Neuronal stem cell (in vitro differentiated cells): ENCODE measurements around the gene GLRX.

Experiments
- DNase-seq: peaks from one replicate; pipeline ENCODE4 v3.0.0-alpha.2; 2013; ENCODE audit warnings: low spot score
- H2AFZ ChIP-seq: one replicate; pipeline ENCODE4 v1.6.1; 2013; ENCODE audit warnings: mild to moderate bottlenecking, low read length, inconsistent platforms
- H2AK5ac ChIP-seq: 2 replicates; pipeline ENCODE4 v1.6.1; 2013; ENCODE audit warnings: low read depth, mild to moderate bottlenecking, inconsistent platforms, low read length, moderate library complexity, mixed read lengths
- H2BK120ac ChIP-seq: 2 replicates; pipeline ENCODE4 v1.6.1; 2013; ENCODE audit warnings: low read depth, mild to moderate bottlenecking, inconsistent platforms, low read length, moderate library complexity, mixed read lengths
- H2BK12ac ChIP-seq: one replicate; pipeline ENCODE4 v1.6.1; 2013; ENCODE audit warnings: low read length, inconsistent platforms
- H2BK15ac ChIP-seq: 2 replicates; pipeline ENCODE4 v1.6.1; 2013; ENCODE audit warnings: mild to moderate bottlenecking, low read length, inconsistent platforms, mixed read lengths
- H2BK5ac ChIP-seq: one replicate; pipeline ENCODE4 v1.6.1; 2013; ENCODE audit warnings: inconsistent platforms, mild to moderate bottlenecking, low read length, moderate library complexity
- H3K14ac ChIP-seq: one replicate; pipeline ENCODE4 v1.6.1; 2013; ENCODE audit warnings: low read length, inconsistent platforms
- H3K18ac ChIP-seq: 2 replicates; pipeline ENCODE4 v1.6.1; 2013; ENCODE audit warnings: low read length, inconsistent platforms
- H3K23ac ChIP-seq: 2 replicates; pipeline ENCODE4 v1.6.1; 2013; ENCODE audit warnings: low read depth, mild to moderate bottlenecking, mixed read lengths, low read length, inconsistent platforms; ENCODE audit not compliant: poor library complexity
- H3K27ac ChIP-seq: replicated peaks from 3 replicates; pipeline ENCODE4 v1.5.1; 2013; ENCODE audit warnings: low read length, inconsistent platforms
- H3K27me3 ChIP-seq, 3 experiments: 2 replicates each; pipeline ENCODE4 v1.6.1; 2013; ENCODE audit warnings: low read length in 3 of 3, mild to moderate bottlenecking in 2 of 3, inconsistent platforms in 1 of 3, low read depth in 1 of 3, mixed read lengths in 1 of 3, moderate library complexity in 1 of 3; ENCODE audit not compliant: control insufficient read depth in 3 of 3, insufficient read depth in 3 of 3
- H3K36me3 ChIP-seq, 2 donors: replicated peaks in 1 of 2; 2 replicates each; pipeline ENCODE4 v1.6.1; 2013; ENCODE audit warnings: low read length in 2 of 2; ENCODE audit not compliant: control insufficient read depth in 2 of 2, insufficient read depth in 2 of 2
- H3K4ac ChIP-seq: 2 replicates; pipeline ENCODE4 v1.6.1; 2013; ENCODE audit warnings: inconsistent platforms, mild to moderate bottlenecking, low read length, moderate library complexity
- H3K4me1 ChIP-seq, 2 donors: 1 replicate in 1 of 2; 2 replicates in 1 of 2; pipeline ENCODE4 v1.6.1; 2013; ENCODE audit warnings: low read length in 2 of 2, low read depth in 1 of 2; ENCODE audit not compliant: control insufficient read depth in 2 of 2, insufficient read depth in 1 of 2
- H3K4me2 ChIP-seq: one replicate; pipeline ENCODE4 v1.6.1; 2013; ENCODE audit warnings: mild to moderate bottlenecking, low read length, inconsistent platforms; ENCODE audit not compliant: insufficient read depth, poor library complexity, severe bottlenecking
- H3K4me3 ChIP-seq, 2 donors: 2 replicates each; pipeline ENCODE4 v1.5.1; 2013; ENCODE audit warnings: low read length in 2 of 2, mild to moderate bottlenecking in 2 of 2, inconsistent platforms in 1 of 2, moderate library complexity in 1 of 2
- H3K79me1 ChIP-seq: one replicate; pipeline ENCODE4 v1.6.1; 2013; ENCODE audit warnings: low read depth, mild to moderate bottlenecking, inconsistent platforms, low read length, moderate library complexity
- H3K9ac ChIP-seq: one replicate; pipeline ENCODE4 v1.6.1; 2013; ENCODE audit warnings: mild to moderate bottlenecking, low read depth, low read length, inconsistent platforms; ENCODE audit not compliant: poor library complexity
- H3K9me3 ChIP-seq, 2 donors: replicated peaks in 1 of 2; 2 replicates each; pipeline versions ENCODE3 to v1.6.1; 2013; ENCODE audit warnings: low read length in 2 of 2, mild to moderate bottlenecking in 2 of 2, inconsistent platforms in 1 of 2, low read depth in 1 of 2, mixed read lengths in 1 of 2, moderate library complexity in 1 of 2; ENCODE audit not compliant: control insufficient read depth in 2 of 2, insufficient read depth in 1 of 2
- H4K8ac ChIP-seq: one replicate; pipeline ENCODE4 v1.6.1; 2013; ENCODE audit warnings: low read depth, mild to moderate bottlenecking, inconsistent platforms, low read length, moderate library complexity
- H4K91ac ChIP-seq: one replicate; pipeline ENCODE4 v1.6.1; 2013; ENCODE audit warnings: low read length, low read depth, mild to moderate bottlenecking, inconsistent platforms; ENCODE audit not compliant: poor library complexity
- WGBS, 2 donors: extraction: QIAGEN DNeasy Blood & Tissue Kit; methylation state at CpG; one replicate each; pipeline ENCODE4 v1.1.7; 2013; ENCODE audit warnings: missing lambda C conversion rate in 2 of 2, mixed read lengths in 1 of 2; ENCODE audit not compliant: insufficient read length in 2 of 2, insufficient replicate concordance in 1 of 2; ENCODE audit errors: extremely low coverage in 2 of 2; 5-methylcytosine and 5-hydroxymethylcytosine counted together

The GLRX gene

GRCh38 chr5:95841914-95842812 lies 19.6 kb upstream of the GLRX start:
- no peak for DNase-seq
- no peak overlapping the region for H2AK5ac ChIP-seq
- no peak overlapping the region for H2BK120ac ChIP-seq
- H2BK12ac ChIP-seq: no peak overlapping the region
- no peak overlapping the region for H3K18ac ChIP-seq
- H3K27me3 ChIP-seq: peaks cover 0 to 3% (median 0%) of the 10 kb centered on the region in 3 experiments
- no peak overlapping the region for H3K4ac ChIP-seq
- H4K8ac ChIP-seq: no peak overlapping the region
- no peak overlapping the region for H3K4me2 ChIP-seq
- no peak overlapping the region for H2BK15ac ChIP-seq
- no peak overlapping the region for H4K91ac ChIP-seq
- no peak overlapping the region for H3K14ac ChIP-seq
- H3K23ac ChIP-seq: no peak overlapping the region
- no peak overlapping the region for H3K4me3 ChIP-seq
- WGBS, 2 donors: no CpG with 5 or more reads among the region's 8 CpGs
- no peak overlapping the region for H3K27ac ChIP-seq
- no peaks in the 10 kb centered on the region for H3K79me1 ChIP-seq
- H2AFZ ChIP-seq: no peak overlapping the region
- H2BK5ac ChIP-seq: no peak overlapping the region
- H3K9ac ChIP-seq: no peak overlapping the region
- H3K4me1 ChIP-seq: no peaks in the 10 kb centered on the region
- H3K36me3 ChIP-seq: no peaks in the 10 kb centered on the region
- H3K9me3 ChIP-seq: no peaks in the 10 kb centered on the region

GRCh38 chr5:95840956-95841705 lies 18.6 kb upstream of the GLRX start:
- no peak overlapping the region for H3K14ac ChIP-seq
- no peak overlapping the region for H4K91ac ChIP-seq
- no CpG with 5 or more reads among the region's 1 CpG for WGBS, 2 donors
- H3K4me3 ChIP-seq: no peak overlapping the region
- H2BK12ac ChIP-seq: no peak overlapping the region
- DNase-seq: no peak
- no peaks in the 10 kb centered on the region for H3K79me1 ChIP-seq
- H2BK120ac ChIP-seq: no peak overlapping the region
- no peak overlapping the region for H2BK5ac ChIP-seq
- H3K23ac ChIP-seq: no peak overlapping the region
- H3K27ac ChIP-seq: no peak overlapping the region
- H3K27me3 ChIP-seq: peaks cover 0 to 3% (median 0%) of the 10 kb centered on the region in 3 experiments
- H3K4me2 ChIP-seq: no peak overlapping the region
- H3K4me1 ChIP-seq: no peaks in the 10 kb centered on the region
- no peak overlapping the region for H3K18ac ChIP-seq
- no peak overlapping the region for H3K4ac ChIP-seq
- no peak overlapping the region for H3K9ac ChIP-seq
- H2AFZ ChIP-seq: no peak overlapping the region
- no peak overlapping the region for H2AK5ac ChIP-seq
- H2BK15ac ChIP-seq: no peak overlapping the region
- no peak overlapping the region for H4K8ac ChIP-seq
- no peaks in the 10 kb centered on the region for H3K36me3 ChIP-seq
- H3K9me3 ChIP-seq: no peaks in the 10 kb centered on the region

DNA sequence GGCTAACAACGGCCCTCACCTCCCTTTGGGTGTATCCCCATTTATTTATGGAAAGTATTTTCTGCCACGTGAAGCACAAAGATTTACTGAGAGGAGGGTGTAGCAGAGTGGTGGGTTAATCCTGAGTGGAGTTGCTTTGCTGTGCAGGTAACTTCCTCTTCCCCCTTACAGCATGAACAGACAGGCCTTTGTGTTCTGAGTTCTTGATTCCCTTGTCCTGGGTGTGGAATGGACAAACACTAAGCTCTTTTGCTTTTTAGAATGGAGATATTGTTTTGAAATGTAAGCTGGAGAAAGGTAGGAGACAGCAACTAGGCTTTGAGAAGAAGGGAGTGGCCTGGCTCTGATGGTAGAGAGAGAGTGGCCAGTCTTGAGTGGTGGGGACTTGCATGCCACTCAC lies 17.1 kb upstream of the GLRX start:
- H3K14ac ChIP-seq: no peak overlapping the region
- no peak overlapping the region for H2AK5ac ChIP-seq
- no peak overlapping the region for H3K23ac ChIP-seq
- no peaks in the 10 kb centered on the region for H3K36me3 ChIP-seq
- H3K79me1 ChIP-seq: no peaks in the 10 kb centered on the region
- no peaks in the 10 kb centered on the region for H3K4me1 ChIP-seq
- H3K4me3 ChIP-seq: no peak overlapping the region
- no peak for DNase-seq
- WGBS, 2 donors: no CpG with 5 or more reads among the region's 2 CpGs
- no peak overlapping the region for H2BK120ac ChIP-seq
- no peak overlapping the region for H4K91ac ChIP-seq
- no peak overlapping the region for H3K27ac ChIP-seq
- no peak overlapping the region for H4K8ac ChIP-seq
- H2BK5ac ChIP-seq: no peak overlapping the region
- no peak overlapping the region for H3K4me2 ChIP-seq
- no peak overlapping the region for H2BK15ac ChIP-seq
- H3K9ac ChIP-seq: no peak overlapping the region
- no peak overlapping the region for H3K18ac ChIP-seq
- no peak overlapping the region for H2BK12ac ChIP-seq
- no peaks in the 10 kb centered on the region for H3K9me3 ChIP-seq
- no peak overlapping the region for H3K4ac ChIP-seq
- H2AFZ ChIP-seq: no peak overlapping the region
- H3K27me3 ChIP-seq: peaks cover 0 to 6% (median 0%) of the 10 kb centered on the region in 3 experiments

GRCh38 chr5:95838556-95838955 lies 16.0 kb upstream of the GLRX start:
- no peaks in the 10 kb centered on the region for H3K36me3 ChIP-seq
- H3K18ac ChIP-seq: peak overlapping the region; percentile 5
- no CpG with 5 or more reads among the region's 1 CpG for WGBS, 2 donors
- no peaks in the 10 kb centered on the region for H3K4me1 ChIP-seq
- no peak overlapping the region for H2AFZ ChIP-seq
- no peak overlapping the region for H4K8ac ChIP-seq
- H3K9me3 ChIP-seq: no peaks in the 10 kb centered on the region
- H3K27me3 ChIP-seq: peaks cover 0 to 6% (median 0%) of the 10 kb centered on the region in 3 experiments
- H2BK5ac ChIP-seq: no peak overlapping the region
- H3K9ac ChIP-seq: no peak overlapping the region
- no peak overlapping the region for H3K4me2 ChIP-seq
- H3K27ac ChIP-seq: no peak overlapping the region
- H3K4ac ChIP-seq: no peak overlapping the region
- no peaks in the 10 kb centered on the region for H3K79me1 ChIP-seq
- no peak overlapping the region for H2BK12ac ChIP-seq
- no peak overlapping the region for H3K14ac ChIP-seq
- H2BK120ac ChIP-seq: no peak overlapping the region
- no peak overlapping the region for H3K4me3 ChIP-seq
- H4K91ac ChIP-seq: no peak overlapping the region
- no peak overlapping the region for H3K23ac ChIP-seq
- H2AK5ac ChIP-seq: no peak overlapping the region
- no peak for DNase-seq
- peak overlapping the region; percentile 61 for H2BK15ac ChIP-seq
